ENCODE results near the gene TXLNB. TPM values are rescaled to one million over a fixed set of nuclear protein-coding genes. Genes with fewer than 3 reads are reported as not detected.

Gene TXLNB
- total RNA-seq, 3 donors from 2014 or later (not counting 1 experiment from before 2014, with no cell fraction given) = 0.24 to 0.93 (median 0.50) TPM

DNA sequence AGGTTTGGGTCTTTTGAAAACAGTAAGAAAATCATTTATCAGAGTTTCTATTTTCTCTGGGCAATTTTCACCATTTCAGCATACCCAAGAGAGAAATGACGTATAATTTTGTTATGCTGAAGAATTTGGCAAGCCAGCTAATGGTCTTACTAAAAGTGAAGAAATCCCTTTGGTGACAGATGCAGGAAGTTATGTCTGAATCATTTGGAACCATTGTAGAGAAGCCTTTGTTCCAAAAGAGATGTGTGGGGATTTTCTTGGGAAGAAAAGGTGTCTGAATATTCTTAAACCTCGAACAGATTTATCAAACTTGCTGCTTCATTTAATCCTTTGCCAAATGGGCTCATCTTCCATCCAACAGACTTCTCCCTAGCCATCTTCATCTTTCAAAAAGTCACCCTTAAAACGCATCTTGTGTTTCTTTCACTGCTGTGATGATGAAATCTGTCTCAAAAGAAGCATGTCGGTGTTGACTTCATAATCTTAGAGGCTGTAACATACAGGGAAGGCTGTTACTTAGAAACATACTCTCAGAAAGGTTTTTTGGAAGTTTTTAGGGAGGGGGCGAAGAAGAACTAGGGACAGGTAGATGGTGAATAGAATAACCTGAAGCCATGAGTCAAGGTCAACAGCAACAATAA, 43.1 kb upstream of the TXLNB start:
- Histone ChIP-seq H3K9me3 (ENCODE audit: control insufficient read depth, insufficient read depth, low read length) (no peaks in the 10 kb centered on the region), H3K27ac (ENCODE audit: low read length) (no peak overlapping the region), H3K4me1 (ENCODE audit: control insufficient read depth, insufficient read depth, low read length) (no peaks in the 10 kb centered on the region), H3K36me3 (ENCODE audit: control insufficient read depth, insufficient read depth, low read length) (no peaks in the 10 kb centered on the region), H3K4me3 (ENCODE audit: low read length) (no peak overlapping the region), H3K27me3 (ENCODE audit: control insufficient read depth, insufficient read depth, low read length) (no peaks in the 10 kb centered on the region)
- intact Hi-C loops (cut with micrococcal nuclease) = no loop called here
- H3K27me3 Mint-ChIP-seq (ENCODE audit: low read depth in 2 of 2) = no peaks in the 10 kb centered on the region
- H3K9me3 Mint-ChIP-seq = no peaks in the 10 kb centered on the region
- ATAC-seq (no peak), DNase-seq (no peak)
- 95% methylated on average over 4 of the region's 5 CpGs for WGBS (ENCODE audit: insufficient coverage)
- no peaks in the 10 kb centered on the region for H3K4me1 Mint-ChIP-seq
- TF ChIP-seq, protein P1, sequence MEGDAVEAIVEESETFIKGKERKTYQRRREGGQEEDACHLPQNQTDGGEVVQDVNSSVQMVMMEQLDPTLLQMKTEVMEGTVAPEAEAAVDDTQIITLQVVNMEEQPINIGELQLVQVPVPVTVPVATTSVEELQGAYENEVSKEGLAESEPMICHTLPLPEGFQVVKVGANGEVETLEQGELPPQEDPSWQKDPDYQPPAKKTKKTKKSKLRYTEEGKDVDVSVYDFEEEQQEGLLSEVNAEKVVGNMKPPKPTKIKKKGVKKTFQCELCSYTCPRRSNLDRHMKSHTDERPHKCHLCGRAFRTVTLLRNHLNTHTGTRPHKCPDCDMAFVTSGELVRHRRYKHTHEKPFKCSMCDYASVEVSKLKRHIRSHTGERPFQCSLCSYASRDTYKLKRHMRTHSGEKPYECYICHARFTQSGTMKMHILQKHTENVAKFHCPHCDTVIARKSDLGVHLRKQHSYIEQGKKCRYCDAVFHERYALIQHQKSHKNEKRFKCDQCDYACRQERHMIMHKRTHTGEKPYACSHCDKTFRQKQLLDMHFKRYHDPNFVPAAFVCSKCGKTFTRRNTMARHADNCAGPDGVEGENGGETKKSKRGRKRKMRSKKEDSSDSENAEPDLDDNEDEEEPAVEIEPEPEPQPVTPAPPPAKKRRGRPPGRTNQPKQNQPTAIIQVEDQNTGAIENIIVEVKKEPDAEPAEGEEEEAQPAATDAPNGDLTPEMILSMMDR (IDR thresholded peaks at IDR 0.05) = no peak
- peak overlapping the region in 1 of 2 donors; percentile 19 for H3K27ac Mint-ChIP-seq
- H3K36me3 Mint-ChIP-seq = no peaks in the 10 kb centered on the region
- no peak overlapping the region for H3K4me3 Mint-ChIP-seq

DNA sequence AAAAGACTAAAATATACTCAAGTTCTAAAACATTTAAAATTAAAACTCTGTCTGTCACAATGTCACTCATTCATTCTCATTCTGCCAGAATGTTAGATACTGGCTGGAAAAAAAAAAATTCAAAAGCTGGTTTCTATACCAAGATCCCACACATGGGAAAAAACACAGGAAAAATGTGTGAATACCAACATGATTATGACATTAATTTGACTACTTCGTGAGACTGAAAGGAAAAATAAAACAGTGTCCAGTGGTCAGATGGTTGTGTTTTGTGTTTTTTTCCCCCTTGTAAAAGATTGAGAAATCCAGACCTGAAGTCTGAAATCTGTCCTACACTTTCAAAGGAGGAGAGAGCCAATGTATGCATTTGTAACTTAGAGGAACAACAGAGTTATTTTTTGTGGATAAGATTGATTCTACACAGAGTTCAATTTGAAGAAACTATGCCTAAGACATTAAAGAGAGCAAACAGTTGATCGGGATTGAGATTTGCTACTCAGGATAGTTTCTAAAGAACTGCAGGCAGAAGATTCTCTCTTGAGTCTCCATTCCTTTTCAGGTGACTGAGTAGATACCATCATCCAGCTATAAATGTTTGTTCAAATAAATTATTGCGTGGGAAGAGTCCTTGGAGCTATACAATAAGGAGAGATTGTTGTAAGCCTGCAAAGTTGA, 39.2 kb upstream of the TXLNB start:
- Mint-ChIP-seq H3K4me3 (no peak overlapping the region), H3K36me3 (no peaks in the 10 kb centered on the region), H3K27ac (no peak overlapping the region), H3K4me1 (peaks cover 5% of the 10 kb centered on the region in 2 donors), H3K27me3 (ENCODE audit: low read depth in 2 of 2) (no peaks in the 10 kb centered on the region), H3K9me3 (no peaks in the 10 kb centered on the region)
- no peak overlapping the region for H3K4me3 ChIP-seq (ENCODE audit: low read length)
- H3K4me1 ChIP-seq (ENCODE audit: control insufficient read depth, insufficient read depth, low read length) = no peaks in the 10 kb centered on the region
- no peak overlapping the region for H3K27ac ChIP-seq (ENCODE audit: low read length)
- no peak for ATAC-seq
- intact Hi-C loops (cut with micrococcal nuclease) = no loop called here
- TF ChIP-seq, protein P1 (IDR thresholded peaks at IDR 0.05) = no peak
- 83% methylated on average over 3 of the region's 3 CpGs for WGBS (ENCODE audit: insufficient coverage)
- H3K36me3 ChIP-seq (ENCODE audit: control insufficient read depth, insufficient read depth, low read length) = no peaks in the 10 kb centered on the region
- H3K9me3 ChIP-seq (ENCODE audit: control insufficient read depth, insufficient read depth, low read length) = no peaks in the 10 kb centered on the region
- no peak for DNase-seq
- no peaks in the 10 kb centered on the region for H3K27me3 ChIP-seq (ENCODE audit: control insufficient read depth, insufficient read depth, low read length)

DNA sequence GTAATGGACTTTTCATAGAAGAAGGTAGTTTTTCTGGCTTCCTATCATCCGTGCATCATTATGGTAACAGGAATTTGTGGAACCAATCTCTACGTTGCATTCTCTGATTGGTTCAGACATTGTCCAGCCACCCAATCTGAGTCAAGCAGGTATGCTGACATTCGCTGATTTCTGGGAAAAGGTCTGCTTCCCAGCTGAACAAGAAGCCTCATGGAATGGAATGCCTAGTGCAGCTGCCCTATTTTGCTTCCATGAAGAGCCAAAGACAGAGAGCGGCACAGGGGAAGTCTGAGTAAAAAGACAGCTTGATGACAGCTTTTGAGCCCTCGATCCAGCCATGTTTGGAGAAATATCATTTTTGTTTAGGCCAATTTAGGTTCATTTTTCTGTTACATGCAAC, 38.5 kb upstream of the TXLNB start:
- Histone ChIP-seq H3K9me3 (ENCODE audit: control insufficient read depth, insufficient read depth, low read length) (no peaks in the 10 kb centered on the region), H3K27ac (ENCODE audit: low read length) (no peak overlapping the region), H3K4me3 (ENCODE audit: low read length) (no peak overlapping the region), H3K27me3 (ENCODE audit: control insufficient read depth, insufficient read depth, low read length) (no peaks in the 10 kb centered on the region), H3K36me3 (ENCODE audit: control insufficient read depth, insufficient read depth, low read length) (no peaks in the 10 kb centered on the region), H3K4me1 (ENCODE audit: control insufficient read depth, insufficient read depth, low read length) (peaks cover 5% of the 10 kb centered on the region)
- H3K36me3 Mint-ChIP-seq = no peaks in the 10 kb centered on the region
- H3K27me3 Mint-ChIP-seq (ENCODE audit: low read depth in 2 of 2) = no peaks in the 10 kb centered on the region
- intact Hi-C loops (cut with micrococcal nuclease) = no loop called here
- ATAC-seq (no peak), DNase-seq (no peak)
- no peak overlapping the region for H3K27ac Mint-ChIP-seq
- H3K9me3 Mint-ChIP-seq = no peaks in the 10 kb centered on the region
- TF ChIP-seq, protein P1 (IDR thresholded peaks at IDR 0.05) = no peak
- H3K4me3 Mint-ChIP-seq = no peak overlapping the region
- 96% methylated on average over 4 of the region's 5 CpGs for WGBS (ENCODE audit: insufficient coverage)
- H3K4me1 Mint-ChIP-seq = peaks cover 12% of the 10 kb centered on the region in 2 donors
